Measurements from ENCODE around the gene ZNF484.
"Not testable (repeated sequence)": the region's sequence is repeated elsewhere in the genome, so short reads cannot be mapped to it uniquely, and the experiment has no call there.

Gene ZNF484

GRCh38 chr9:92892276-92892675 is 14.4 kb upstream of the ZNF484 start:
- H3K4me3 ChIP-seq (ENCODE audit: low read depth, low read length); H3K36me3 ChIP-seq (ENCODE audit: insufficient read depth, low read length); H3K79me2 ChIP-seq (ENCODE audit: control insufficient read depth, insufficient read depth, low read length, unreplicated experiment); H2AFZ ChIP-seq (ENCODE audit: low read length, unreplicated experiment); H3K4me1 ChIP-seq (ENCODE audit: control insufficient read depth, insufficient read depth, low read length, unreplicated experiment); H3K27ac ChIP-seq (ENCODE audit: low read depth, low read length): not testable (repeated sequence)
- H3K27me3 ChIP-seq (ENCODE audit: insufficient read depth, low read length), result peaks cover 40% of the 10 kb centered on the region

GRCh38 chr9:92890761-92891160 is 12.9 kb upstream of the ZNF484 start:
- Histone ChIP-seq H2AFZ (ENCODE audit: low read length, unreplicated experiment) (no peak overlapping the region), H3K27me3 (ENCODE audit: insufficient read depth, low read length) (peaks cover 50% of the 10 kb centered on the region), H3K4me1 (ENCODE audit: control insufficient read depth, insufficient read depth, low read length, unreplicated experiment) (no peaks in the 10 kb centered on the region), H3K79me2 (ENCODE audit: control insufficient read depth, insufficient read depth, low read length, unreplicated experiment) (no peaks in the 10 kb centered on the region), H3K36me3 (ENCODE audit: insufficient read depth, low read length) (no peaks in the 10 kb centered on the region), H3K4me3 (ENCODE audit: low read depth, low read length) (no peak overlapping the region), H3K27ac (ENCODE audit: low read depth, low read length) (no peak overlapping the region)

- Histone ChIP-seq H2AFZ (ENCODE audit: low read length, unreplicated experiment) (no peak overlapping the region), H3K27ac (ENCODE audit: low read depth, low read length) (no peak overlapping the region), H3K4me1 (ENCODE audit: control insufficient read depth, insufficient read depth, low read length, unreplicated experiment) (no peaks in the 10 kb centered on the region)
Observed at GRCh38 chr9:92887880-92888338, 10.1 kb upstream of the ZNF484 start.

GRCh38 chr9:92886846-92887610 is 9.2 kb upstream of the ZNF484 start:
- H3K27me3 ChIP-seq (ENCODE audit: insufficient read depth, low read length), result peaks cover 42% of the 10 kb centered on the region
- H3K36me3 ChIP-seq (ENCODE audit: insufficient read depth, low read length); H3K79me2 ChIP-seq (ENCODE audit: control insufficient read depth, insufficient read depth, low read length, unreplicated experiment); H3K4me3 ChIP-seq (ENCODE audit: low read depth, low read length); H3K27ac ChIP-seq (ENCODE audit: low read depth, low read length); H3K4me1 ChIP-seq (ENCODE audit: control insufficient read depth, insufficient read depth, low read length, unreplicated experiment); H2AFZ ChIP-seq (ENCODE audit: low read length, unreplicated experiment): not testable (repeated sequence)

More at GRCh38 chr9:92887880-92888338, 10.1 kb upstream of the ZNF484 start:
- Histone ChIP-seq H3K36me3 (ENCODE audit: insufficient read depth, low read length) (no peaks in the 10 kb centered on the region), H3K79me2 (ENCODE audit: control insufficient read depth, insufficient read depth, low read length, unreplicated experiment) (no peaks in the 10 kb centered on the region), H3K4me3 (ENCODE audit: low read depth, low read length) (no peak overlapping the region), H3K27me3 (ENCODE audit: insufficient read depth, low read length) (peaks cover 50% of the 10 kb centered on the region)

GRCh38 chr9:92883666-92884405 is 6.0 kb upstream of the ZNF484 start:
- peaks cover 30% of the 10 kb centered on the region for H3K27me3 ChIP-seq (ENCODE audit: insufficient read depth, low read length)
- not testable (repeated sequence) for H3K27ac ChIP-seq (ENCODE audit: low read depth, low read length); H3K79me2 ChIP-seq (ENCODE audit: control insufficient read depth, insufficient read depth, low read length, unreplicated experiment); H3K36me3 ChIP-seq (ENCODE audit: insufficient read depth, low read length); H3K4me1 ChIP-seq (ENCODE audit: control insufficient read depth, insufficient read depth, low read length, unreplicated experiment); H3K4me3 ChIP-seq (ENCODE audit: low read depth, low read length); H2AFZ ChIP-seq (ENCODE audit: low read length, unreplicated experiment)

GRCh38 chr9:92882276-92882675 is 4.4 kb upstream of the ZNF484 start:
- Histone ChIP-seq H3K36me3 (ENCODE audit: insufficient read depth, low read length) (no peaks in the 10 kb centered on the region), H3K27ac (ENCODE audit: low read depth, low read length) (no peak overlapping the region), H3K27me3 (ENCODE audit: insufficient read depth, low read length) (peaks cover 16% of the 10 kb centered on the region), H3K4me1 (ENCODE audit: control insufficient read depth, insufficient read depth, low read length, unreplicated experiment) (no peaks in the 10 kb centered on the region), H3K4me3 (ENCODE audit: low read depth, low read length) (no peak overlapping the region), H2AFZ (ENCODE audit: low read length, unreplicated experiment) (no peak overlapping the region), H3K79me2 (ENCODE audit: control insufficient read depth, insufficient read depth, low read length, unreplicated experiment) (no peaks in the 10 kb centered on the region)

- Histone ChIP-seq H3K4me3 (ENCODE audit: low read depth, low read length) (no peak overlapping the region), H3K27ac (ENCODE audit: low read depth, low read length) (no peak overlapping the region), H3K36me3 (ENCODE audit: insufficient read depth, low read length) (0 out of 2 replicates have a peak, but pooled peaks cover 8% of the 10 kb centered on the region), H3K79me2 (ENCODE audit: control insufficient read depth, insufficient read depth, low read length, unreplicated experiment) (peaks cover 26% of the 10 kb centered on the region), H3K4me1 (ENCODE audit: control insufficient read depth, insufficient read depth, low read length, unreplicated experiment) (peaks cover 12% of the 10 kb centered on the region), H2AFZ (ENCODE audit: low read length, unreplicated experiment) (no peak overlapping the region), H3K27me3 (ENCODE audit: insufficient read depth, low read length) (no peaks in the 10 kb centered on the region)
Observed at GRCh38 chr9:92875373-92875772, 2.5 kb downstream of the ZNF484 start.

- no peaks in the 10 kb centered on the region for H3K4me1 ChIP-seq (ENCODE audit: control insufficient read depth, insufficient read depth, low read length, unreplicated experiment)
- peaks cover 19% of the 10 kb centered on the region for H3K79me2 ChIP-seq (ENCODE audit: control insufficient read depth, insufficient read depth, low read length, unreplicated experiment)
- H3K27ac ChIP-seq (ENCODE audit: low read depth, low read length), result no peak overlapping the region
- H3K36me3 ChIP-seq (ENCODE audit: insufficient read depth, low read length), result peaks cover 18% of the 10 kb centered on the region
- H3K4me3 ChIP-seq (ENCODE audit: low read depth, low read length), result no peak overlapping the region
- H2AFZ ChIP-seq (ENCODE audit: low read length, unreplicated experiment), result no peak overlapping the region
- H3K27me3 ChIP-seq (ENCODE audit: insufficient read depth, low read length), result no peaks in the 10 kb centered on the region
Observed at GRCh38 chr9:92870289-92870688, 7.5 kb downstream of the ZNF484 start.

- not testable (repeated sequence) for H2AFZ ChIP-seq (ENCODE audit: low read length, unreplicated experiment); H3K4me1 ChIP-seq (ENCODE audit: control insufficient read depth, insufficient read depth, low read length, unreplicated experiment); H3K4me3 ChIP-seq (ENCODE audit: low read depth, low read length); H3K27me3 ChIP-seq (ENCODE audit: insufficient read depth, low read length); H3K27ac ChIP-seq (ENCODE audit: low read depth, low read length)
- Histone ChIP-seq H3K36me3 (ENCODE audit: insufficient read depth, low read length) (peaks cover 23% of the 10 kb centered on the region), H3K79me2 (ENCODE audit: control insufficient read depth, insufficient read depth, low read length, unreplicated experiment) (peaks cover 15% of the 10 kb centered on the region)
Observed at GRCh38 chr9:92866600-92866999, 11.2 kb downstream of the ZNF484 start.

- no peaks in the 10 kb centered on the region for H3K4me1 ChIP-seq (ENCODE audit: control insufficient read depth, insufficient read depth, low read length, unreplicated experiment)
- H3K27ac ChIP-seq (ENCODE audit: low read depth, low read length), result no peak overlapping the region
- H3K36me3 ChIP-seq (ENCODE audit: insufficient read depth, low read length), result peaks cover 36% of the 10 kb centered on the region
- peaks cover 19% of the 10 kb centered on the region for H3K79me2 ChIP-seq (ENCODE audit: control insufficient read depth, insufficient read depth, low read length, unreplicated experiment)
- no peaks in the 10 kb centered on the region for H3K27me3 ChIP-seq (ENCODE audit: insufficient read depth, low read length)
- no peak overlapping the region for H2AFZ ChIP-seq (ENCODE audit: low read length, unreplicated experiment)
- no peak overlapping the region for H3K4me3 ChIP-seq (ENCODE audit: low read depth, low read length)
Observed at GRCh38 chr9:92864152-92864551, 13.7 kb downstream of the ZNF484 start.

- Histone ChIP-seq H3K4me3 (ENCODE audit: low read depth, low read length) (no peak overlapping the region), H3K27ac (ENCODE audit: low read depth, low read length) (no peak overlapping the region), H3K79me2 (ENCODE audit: control insufficient read depth, insufficient read depth, low read length, unreplicated experiment) (peaks cover 12% of the 10 kb centered on the region), H2AFZ (ENCODE audit: low read length, unreplicated experiment) (no peak overlapping the region), H3K27me3 (ENCODE audit: insufficient read depth, low read length) (no peaks in the 10 kb centered on the region), H3K36me3 (ENCODE audit: insufficient read depth, low read length) (peaks cover 50% of the 10 kb centered on the region), H3K4me1 (ENCODE audit: control insufficient read depth, insufficient read depth, low read length, unreplicated experiment) (no peaks in the 10 kb centered on the region)
Observed at GRCh38 chr9:92860867-92861266, 17.0 kb downstream of the ZNF484 start.

Measured in ACC112 (cell line).